Prostate gland (tissue), 2 donors: ENCODE results near the gene PLSCR5.

Experiments used
- CTCF ChIP-seq, 4 experiments: fragments of 200-600 bp in 2 of 4; fragments of 450-650 bp in 2 of 4; sonication (generic) in 2 of 4; IDR thresholded peaks; 1 replicate in 3 of 4; 2 replicates in 1 of 4; pipeline ENCODE4 v1.5.1; 2016 to 2019; ENCODE audit warnings: antibody characterized with exemption in 4 of 4, mild to moderate bottlenecking in 2 of 4, moderate library complexity in 2 of 4
- POLR2AphosphoS5 ChIP-seq: sonication (generic); formaldehyde crosslinking; IDR thresholded peaks from one replicate; pipeline ENCODE4 v1.6.1; 2017; ENCODE audit warnings: antibody characterized with exemption

- TF ChIP-seq CTCF (IDR thresholded peaks at IDR 0.05): no peak
- TF ChIP-seq POLR2AphosphoS5: peak; percentile 7
These were observed 61.6 kb downstream of the PLSCR5 start for GRCh38 chr3:146543461-146544001.
